ENCODE measurements around the gene GARRE1.
A peak's percentile ranks its signal among the peaks of the same experiment; 100 is the strongest.
"Not testable (repeated sequence)": the region's sequence is repeated elsewhere in the genome, so short reads cannot be mapped to it uniquely, and the experiment has no call there.

GARRE1 gene, protein sequence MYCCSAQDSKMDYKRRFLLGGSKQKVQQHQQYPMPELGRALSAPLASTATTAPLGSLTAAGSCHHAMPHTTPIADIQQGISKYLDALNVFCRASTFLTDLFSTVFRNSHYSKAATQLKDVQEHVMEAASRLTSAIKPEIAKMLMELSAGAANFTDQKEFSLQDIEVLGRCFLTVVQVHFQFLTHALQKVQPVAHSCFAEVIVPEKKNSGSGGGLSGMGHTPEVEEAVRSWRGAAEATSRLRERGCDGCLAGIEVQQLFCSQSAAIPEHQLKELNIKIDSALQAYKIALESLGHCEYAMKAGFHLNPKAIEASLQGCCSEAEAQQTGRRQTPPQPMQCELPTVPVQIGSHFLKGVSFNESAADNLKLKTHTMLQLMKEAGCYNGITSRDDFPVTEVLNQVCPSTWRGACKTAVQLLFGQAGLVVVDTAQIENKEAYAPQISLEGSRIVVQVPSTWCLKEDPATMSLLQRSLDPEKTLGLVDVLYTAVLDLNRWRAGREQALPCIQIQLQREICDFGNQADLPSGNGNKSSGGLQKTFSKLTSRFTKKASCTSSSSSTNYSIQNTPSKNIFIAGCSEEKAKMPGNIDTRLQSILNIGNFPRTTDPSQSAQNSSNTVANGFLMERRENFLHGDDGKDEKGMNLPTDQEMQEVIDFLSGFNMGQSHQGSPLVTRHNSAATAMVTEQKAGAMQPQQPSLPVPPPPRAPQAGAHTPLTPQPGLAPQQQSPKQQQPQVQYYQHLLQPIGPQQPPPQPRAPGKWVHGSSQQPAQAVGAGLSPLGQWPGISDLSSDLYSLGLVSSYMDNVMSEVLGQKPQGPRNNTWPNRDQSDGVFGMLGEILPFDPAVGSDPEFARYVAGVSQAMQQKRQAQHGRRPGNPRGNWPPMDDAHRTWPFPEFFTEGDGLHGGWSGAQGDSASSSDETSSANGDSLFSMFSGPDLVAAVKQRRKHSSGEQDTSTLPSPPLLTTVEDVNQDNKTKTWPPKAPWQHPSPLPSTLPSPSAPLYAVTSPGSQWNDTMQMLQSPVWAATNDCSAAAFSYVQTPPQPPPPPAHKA (N-terminal part only)

DNA sequence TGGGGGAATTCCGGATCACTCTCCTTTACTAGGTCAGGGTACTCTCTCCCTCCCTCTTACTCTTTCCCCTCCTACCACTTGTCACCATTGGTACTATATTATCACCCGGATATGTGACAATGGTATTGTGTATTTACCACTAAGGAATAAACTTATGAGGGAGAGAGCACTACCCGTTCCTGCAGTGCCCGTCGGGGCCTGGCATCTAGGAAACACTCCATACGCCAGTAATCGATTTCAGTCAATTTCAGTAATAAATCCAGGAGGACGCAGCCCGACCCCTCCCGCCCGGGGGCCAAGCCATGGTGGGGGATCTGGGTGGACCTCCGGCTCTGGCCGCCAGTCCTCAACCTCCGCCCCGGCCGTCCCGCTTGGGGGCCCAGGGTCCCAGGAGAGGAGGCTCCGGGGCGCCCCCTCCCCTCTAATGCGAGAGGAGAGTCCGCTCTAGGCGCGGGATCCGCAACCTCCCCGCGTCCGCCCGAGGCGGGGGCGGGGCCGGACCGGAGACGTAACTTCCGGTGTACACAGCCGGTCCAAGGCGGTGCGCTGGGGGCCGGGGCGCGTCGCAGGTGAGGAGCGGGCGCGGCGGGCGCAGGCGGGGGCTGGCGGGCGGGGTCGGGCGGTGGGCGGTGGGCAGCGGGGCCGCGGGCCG lies at the start of gene GARRE1:
GARRE1 (plus strand) TSS at position 509 of the 652 bp plus-strand sequence. CDS start 45,920 bp downstream, outside the sequence.
- peak; percentile 70 for DNase-seq (ENCODE audit: low read depth)

DNA sequence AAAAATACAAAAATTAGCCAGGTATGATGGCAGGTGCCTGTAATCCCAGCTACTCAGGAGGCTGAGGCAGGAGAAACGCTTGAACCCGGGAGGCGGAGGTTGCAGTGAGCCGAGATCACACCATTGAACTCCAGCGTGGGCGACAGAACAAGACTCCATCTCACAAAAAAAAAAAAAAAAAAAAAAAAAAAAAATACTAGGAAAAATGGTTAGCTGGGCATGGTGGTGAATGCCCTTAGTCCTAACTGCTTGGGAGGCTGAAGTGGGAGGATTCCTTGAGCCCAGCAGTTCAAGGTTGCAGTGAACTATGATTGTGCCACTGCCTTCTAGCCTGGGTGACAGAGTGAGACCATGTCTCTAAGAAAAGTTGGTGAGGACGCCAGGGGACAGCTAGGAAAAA lies 49.0 kb upstream of the GARRE1 start:
- not testable (repeated sequence) for DNase-seq (ENCODE audit: low read depth)

DNA sequence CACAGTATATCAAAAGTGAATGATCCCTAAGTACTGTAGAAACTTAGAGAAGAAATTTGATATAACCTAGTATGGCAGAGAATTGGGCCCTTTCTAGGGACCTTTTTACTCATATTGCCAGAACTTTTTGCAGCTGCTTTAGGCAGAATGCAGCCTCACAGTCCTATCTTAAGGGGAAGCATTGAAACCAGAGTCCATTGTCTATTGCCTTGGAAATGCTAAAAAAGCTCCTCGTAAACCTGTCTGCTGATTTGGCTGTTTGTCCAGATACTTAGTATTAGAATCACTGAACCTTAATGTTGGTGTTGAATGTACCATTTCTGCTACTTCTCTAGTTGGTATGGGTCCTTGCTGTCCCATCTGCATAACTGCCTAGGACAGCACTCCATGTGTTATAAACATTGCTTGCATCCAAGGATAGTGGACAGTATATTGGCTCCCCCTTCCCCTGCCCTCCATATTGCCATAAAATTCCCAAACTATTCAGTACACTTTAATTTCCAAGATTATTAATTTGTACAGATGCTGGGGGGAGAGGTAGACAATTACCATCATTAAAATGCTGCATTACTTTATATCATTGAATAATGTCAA lies 46.0 kb upstream of the GARRE1 start:
- DNase-seq (ENCODE audit: low read depth), result no peak

DNA sequence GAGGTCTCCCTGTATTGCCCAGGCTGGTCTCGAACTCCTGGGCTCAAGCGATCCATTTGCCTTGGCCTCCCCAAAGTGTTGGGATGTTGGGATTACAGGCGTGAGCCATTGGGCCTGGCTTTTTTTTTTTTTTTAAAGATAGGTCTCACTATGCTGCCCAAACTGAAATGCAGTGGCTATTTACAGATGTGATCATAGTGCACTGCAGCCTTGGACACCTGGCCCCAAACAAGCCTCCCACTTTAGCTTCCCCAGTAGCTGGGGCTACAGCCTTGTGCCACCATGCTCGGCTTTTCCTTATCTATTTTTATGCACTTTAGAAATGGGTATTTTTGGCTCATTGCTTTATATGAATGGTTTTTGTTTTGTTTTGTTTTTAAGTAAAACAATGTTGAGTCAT lies 44.6 kb upstream of the GARRE1 start:
- DNase-seq (ENCODE audit: low read depth), result no peak

DNA sequence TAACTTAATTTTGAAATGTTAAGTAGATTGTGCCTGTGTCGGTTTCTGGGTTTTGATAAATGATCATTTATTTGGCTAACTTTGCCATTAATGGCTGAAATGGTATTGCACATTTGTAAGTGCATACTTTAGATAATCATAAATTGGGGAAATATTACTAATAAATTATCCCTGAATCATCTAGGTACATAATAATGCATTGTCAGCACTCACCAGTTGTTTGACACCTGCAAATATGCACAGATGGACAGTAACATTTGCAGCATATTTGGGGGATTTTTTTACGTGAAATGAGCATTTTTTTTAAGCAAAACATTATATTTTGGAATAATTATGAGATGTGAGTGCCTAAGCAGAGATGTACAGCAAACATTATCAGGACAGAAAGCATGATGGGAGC lies 41.1 kb upstream of the GARRE1 start:
- no peak for DNase-seq (ENCODE audit: low read depth)

DNA sequence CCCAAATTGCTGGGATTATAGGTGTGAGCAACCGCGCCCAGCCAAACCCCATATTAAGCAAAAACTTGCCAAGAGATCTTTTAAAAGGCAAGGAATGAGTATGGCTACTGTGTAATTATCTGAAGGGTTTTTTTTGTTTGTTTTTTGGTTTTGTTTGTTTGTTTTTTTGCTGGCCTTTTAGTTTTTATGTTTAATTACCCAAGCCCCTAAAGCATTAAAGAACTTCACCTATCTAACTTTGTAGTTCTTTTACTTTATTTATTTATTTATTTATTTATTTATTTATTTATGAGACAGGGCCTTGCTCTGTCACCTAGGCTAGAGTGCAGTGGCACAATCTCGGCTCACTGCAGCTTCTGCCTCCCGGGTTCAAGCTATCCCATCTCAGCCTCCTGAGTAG lies 40.3 kb upstream of the GARRE1 start:
- no peak for DNase-seq (ENCODE audit: low read depth)

DNA sequence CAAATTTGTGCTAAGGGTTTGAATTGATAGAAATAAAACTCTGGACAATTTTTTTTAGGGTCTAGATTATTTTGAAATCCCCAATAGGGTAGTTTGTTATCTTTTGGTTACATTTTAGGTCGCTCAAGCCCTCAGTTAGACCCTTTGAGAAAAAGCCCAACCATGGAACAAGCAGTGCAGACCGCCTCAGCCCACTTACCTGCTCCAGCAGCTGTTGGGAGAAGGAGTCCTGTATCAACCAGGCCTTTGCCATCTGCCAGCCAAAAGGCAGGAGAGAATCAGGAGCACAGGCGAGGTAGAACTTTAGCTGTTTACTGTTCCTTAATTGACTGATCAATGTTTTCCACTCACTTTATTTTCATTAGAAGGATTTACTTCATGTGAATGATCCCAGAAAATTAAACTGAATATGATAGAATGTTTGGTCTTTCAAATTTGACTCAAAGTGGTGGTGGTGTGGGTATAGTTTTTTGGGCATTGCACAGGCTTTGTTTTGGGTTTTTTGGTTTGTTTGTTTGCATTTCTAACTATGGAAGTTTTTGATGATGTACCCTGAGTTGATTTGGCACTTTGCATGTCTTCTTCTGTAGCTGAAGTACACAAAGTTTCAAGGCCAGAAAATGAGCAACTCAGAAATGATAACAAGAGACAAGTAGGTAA lies 39.2 kb upstream of the GARRE1 start:
- DNase-seq (ENCODE audit: low read depth), result no peak

DNA sequence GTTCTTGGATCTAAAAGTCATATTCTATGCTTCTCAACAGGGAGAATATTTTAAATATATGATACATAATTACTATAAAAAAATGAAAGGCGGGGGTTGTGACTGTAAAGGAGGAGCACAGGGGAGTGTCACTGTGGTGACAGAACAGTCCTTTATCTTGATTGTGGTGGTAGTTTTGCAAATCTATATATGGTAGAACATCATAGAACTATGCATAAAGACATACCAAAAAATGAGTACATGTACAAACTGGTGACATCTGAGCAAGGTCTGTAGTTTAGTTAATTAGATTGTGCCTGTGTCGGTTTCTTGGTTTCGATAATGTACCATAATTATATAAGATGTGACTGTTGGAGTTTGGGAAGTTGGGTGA lies 38.7 kb upstream of the GARRE1 start:
- no peak for DNase-seq (ENCODE audit: low read depth)

DNA sequence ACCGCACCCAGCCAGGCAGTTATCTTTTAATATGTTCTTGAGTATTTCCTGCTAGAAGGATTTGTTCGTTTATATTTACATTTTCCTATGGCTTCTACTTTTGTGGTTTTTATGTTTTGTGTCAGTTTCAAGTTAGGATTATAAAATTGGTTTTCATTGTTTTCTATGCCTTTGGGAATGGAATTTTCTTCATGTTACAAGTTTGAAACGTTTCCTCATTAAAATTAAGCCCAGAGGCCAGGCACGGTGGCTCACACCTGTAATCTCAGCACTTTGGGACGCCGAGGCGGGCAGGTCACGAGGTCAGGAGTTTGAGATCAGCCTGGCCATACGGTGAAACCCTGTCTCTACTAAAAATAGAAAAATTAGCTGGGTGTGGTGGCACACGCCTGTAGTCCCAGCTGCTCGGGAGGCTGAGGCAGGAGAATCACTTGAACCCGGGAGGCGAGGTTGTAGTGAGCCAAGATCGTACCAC lies 37.6 kb upstream of the GARRE1 start:
- DNase-seq (ENCODE audit: low read depth), result not testable (repeated sequence)

DNA sequence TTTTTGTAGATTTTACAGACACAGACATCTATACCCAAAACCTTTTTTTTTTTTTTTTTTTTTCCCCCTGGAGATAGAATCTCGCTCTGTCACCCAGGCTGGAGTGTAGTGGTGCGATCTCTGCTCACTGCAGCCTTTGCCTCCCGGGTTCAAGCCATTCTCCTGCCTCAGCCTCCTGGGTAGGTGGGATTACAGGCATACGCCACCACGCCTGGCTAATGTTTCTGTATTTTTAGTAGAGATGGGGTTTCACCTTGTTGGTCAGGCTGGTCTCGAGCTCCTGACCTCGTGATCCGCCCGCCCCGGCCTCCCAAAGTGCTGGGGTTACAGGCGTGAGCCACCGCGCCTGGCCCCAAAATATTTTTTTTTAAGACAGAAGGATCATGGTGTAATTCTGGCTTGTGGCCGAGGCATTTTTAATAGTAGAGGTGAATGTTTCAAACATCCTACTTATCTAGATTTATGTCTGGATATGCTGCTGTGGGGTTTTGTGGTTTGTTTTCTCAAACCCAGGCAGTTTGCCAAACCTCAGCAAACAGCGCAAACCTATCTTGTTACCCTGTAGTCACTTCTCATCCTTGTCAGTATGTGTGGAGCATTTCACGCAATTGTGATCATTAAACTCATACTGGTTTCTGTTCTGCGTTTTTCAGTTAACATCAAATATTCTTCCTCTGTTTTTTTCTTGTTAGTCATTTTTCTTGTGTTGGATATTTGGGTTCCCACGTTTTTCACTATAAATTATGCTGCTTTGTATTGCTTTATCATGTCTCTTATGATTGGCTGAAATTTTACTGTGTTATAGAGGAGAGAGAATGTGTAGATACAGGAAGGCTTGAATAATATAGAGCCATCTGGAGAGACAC lies 36.2 kb upstream of the GARRE1 start:
- peak; percentile 33 for DNase-seq (ENCODE audit: low read depth)

DNA sequence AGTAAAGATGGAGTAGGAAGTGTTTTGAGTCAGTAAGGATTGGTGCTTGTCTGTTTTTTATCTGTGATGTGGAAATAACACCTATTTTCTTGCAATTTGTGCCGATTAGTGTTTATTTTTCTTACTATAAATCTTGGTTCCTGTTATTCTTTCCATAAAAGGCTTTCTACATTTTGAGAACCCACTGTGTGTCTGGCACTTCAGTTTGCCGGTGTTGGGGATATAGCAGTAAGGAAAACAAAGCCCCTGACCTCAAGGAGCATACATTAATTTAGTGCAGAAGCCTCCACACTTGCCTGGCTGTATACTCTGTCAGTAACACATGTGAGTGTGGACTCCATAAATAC lies 35.6 kb upstream of the GARRE1 start:
- DNase-seq (ENCODE audit: low read depth), result no peak

DNA sequence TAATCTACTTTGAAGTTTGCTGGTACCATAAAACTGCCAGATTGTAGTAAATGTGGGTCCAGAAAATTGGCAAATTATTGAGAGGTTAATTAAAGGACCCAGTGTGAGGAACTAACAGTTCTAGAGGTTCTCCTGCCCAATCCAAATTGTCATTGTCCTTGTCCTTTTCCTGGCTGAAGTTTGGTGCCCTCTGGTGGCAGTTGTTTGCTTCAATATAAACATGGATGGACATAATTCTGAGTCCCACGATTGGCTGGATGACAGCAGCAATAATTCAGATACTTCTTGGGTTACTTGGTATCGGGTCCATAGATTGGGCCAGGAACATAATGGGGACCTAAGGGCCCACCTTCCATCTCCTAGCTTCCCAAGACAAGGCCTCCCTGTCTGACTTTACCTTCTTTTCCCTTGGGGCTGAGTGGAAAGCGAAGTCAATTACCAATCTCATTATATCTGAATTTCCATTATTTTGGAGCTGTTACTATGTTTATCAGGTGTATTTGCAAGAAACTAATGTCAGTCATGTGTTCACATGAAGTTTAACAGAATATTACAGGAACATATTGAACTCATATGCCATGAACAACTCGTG lies 33.8 kb upstream of the GARRE1 start:
- DNase-seq (ENCODE audit: low read depth), result peak; percentile 46

DNA sequence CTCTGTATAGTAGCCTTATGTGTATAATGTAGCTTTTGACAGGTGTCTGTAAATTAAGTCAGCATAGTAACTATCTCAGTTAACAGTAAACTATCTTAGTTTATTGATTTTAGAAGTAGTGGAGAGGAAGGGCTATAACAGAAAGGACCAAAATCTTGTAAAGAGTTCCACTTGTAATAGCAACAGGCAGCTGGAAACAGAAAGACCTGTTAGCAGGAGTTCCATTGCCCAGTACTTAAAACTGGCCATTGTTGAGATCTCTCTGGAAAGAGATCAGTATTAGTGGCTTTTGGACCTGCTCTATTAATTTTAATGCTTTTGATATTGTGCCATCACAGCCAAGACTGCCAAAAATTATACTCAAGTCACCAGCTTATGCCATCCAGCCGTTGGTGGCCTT lies 32.0 kb upstream of the GARRE1 start:
- no peak for DNase-seq (ENCODE audit: low read depth)

DNA sequence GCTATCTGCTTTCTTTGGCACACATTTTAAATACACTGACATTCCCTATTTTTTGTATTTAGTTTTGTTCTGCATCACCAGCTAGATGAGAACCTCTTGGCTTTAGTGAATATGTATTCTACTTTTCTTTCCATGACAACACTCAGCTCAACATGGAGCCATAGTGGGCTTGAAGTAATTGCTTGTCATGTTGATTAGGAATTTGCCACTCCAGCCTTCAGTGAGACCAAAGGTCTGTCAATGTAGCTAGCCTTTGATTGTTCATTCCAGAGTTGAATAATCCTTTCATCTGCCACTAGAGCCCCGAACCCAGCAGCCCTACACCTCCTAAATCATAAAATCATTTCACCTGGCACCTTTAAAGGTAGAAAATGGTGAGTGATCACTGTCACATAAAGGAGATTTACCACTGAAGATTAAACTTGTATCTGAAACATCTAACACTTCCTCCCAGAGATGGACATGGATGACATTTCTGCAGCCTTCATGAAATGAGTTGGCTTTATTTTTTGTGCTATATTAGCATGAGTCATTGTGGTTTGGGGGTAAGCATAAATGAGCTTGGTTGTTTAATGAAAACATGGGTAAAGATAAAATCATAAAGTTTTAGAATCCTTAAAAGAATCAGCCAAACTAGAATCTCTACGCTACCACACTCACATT lies 29.2 kb upstream of the GARRE1 start:
- no peak for DNase-seq (ENCODE audit: low read depth)

DNA sequence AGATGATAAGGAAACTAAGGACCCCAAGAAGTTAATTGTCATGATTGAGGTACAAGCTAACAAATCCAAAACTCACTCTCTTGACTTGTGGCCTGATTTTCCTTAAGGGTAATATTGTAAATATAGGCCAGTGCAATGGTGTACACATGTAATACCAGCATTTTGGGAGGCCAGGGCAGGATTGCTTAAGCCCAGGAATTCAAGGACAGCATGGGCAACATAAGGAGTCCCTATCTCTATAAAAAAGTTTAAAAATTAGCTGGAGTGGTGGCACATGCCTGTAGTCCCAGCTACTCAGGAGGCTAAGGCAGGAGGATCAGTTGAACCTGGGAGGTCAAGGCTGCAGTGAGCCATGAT lies 28.7 kb upstream of the GARRE1 start:
- DNase-seq (ENCODE audit: low read depth), result no peak

DNA sequence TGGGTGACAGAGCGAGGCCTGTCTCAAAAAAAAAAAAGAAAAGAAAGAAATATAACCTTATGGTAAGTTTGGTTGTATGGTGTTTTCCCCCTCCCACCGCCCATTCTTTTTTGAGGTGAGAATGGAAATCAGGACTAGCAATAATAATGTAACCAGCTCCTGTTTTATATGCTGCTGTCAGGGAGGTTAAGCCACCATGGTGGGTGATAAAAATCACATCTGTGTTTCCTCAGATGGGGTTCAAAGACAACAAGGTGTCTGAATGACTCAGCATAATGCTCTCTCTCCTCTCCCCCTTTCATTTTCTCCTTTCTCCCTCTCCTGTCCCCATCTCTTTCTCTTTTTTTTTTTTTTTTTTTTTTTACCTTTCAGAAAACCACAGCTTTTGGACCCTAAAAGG lies 28.3 kb upstream of the GARRE1 start:
- no peak for DNase-seq (ENCODE audit: low read depth)

DNA sequence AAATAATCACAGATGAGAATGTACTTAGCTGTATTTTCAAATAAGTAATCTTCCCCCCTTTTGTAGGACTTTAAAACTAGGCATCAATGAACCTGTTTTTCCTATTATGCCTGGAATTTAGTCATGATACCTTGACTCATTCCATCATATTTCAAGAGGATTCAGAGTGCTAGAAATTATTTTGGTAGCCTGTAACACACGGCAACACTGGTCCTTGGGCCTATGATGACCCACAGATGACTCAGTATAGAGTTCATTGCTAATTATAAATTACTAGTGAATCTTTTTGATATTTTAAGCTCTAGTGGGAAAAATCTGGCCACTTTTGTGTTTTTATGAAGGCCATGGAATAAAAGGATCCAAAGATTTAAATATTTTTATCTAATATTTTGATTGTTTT lies 26.0 kb upstream of the GARRE1 start:
- no peak for DNase-seq (ENCODE audit: low read depth)

DNA sequence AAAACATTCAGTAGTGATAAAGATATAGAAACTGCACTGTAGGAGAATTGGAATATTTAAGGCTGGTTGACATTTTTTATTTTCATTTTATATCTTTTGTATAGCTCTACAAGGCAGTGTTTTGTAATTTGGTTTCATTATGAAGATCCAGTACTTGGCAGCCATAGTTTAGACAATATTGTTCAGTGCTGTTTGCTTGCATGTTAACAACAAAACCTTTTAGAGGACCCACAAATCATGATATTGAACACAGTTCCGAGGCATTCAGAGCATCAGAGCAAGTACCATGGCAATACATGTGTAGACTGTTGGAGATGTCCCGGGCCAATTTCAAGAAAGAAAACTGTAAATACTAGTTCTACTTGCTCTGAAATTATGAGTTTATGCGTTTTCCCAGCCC lies 25.6 kb upstream of the GARRE1 start:
- DNase-seq (ENCODE audit: low read depth), result no peak

DNA sequence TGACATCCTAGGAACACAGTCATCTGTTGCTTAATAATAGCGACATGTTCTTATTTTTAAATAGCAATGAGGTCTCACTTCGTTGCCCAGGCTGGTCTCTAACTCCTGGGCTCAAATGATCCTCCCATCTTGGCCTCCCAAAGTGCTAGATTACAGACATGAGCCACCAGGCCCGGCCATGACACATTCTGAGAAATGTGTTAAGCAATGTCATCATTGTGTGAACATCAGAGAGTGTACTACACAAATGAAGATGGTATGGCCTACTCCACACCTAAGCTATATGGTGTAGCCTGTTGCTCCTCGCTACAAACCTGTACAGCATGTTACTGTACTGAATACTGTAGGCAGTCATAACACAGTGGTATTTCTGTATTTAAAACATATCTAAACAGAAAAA lies 24.6 kb upstream of the GARRE1 start:
- DNase-seq (ENCODE audit: low read depth), result no peak

DNA sequence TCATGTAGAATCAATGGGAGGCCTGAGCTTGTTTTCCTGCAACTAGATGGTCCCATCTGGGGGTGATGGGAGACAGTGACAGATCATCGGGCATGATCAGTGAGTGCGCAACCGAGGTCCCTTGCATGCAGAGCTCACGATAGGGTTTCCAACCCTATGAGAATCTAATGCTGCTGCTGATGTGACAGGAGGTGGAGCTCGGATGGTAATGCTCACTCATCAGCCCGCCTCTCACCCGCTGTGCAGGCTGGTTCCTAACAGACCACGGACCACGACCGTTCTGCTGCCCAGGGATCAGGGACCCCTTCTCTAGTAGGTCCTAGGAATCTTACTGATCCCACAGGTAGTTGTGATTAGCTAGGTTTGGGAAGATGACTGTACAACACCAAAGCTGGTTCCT lies 23.5 kb upstream of the GARRE1 start:
- DNase-seq (ENCODE audit: low read depth), result no peak

Measured in stimulated activated CD4-positive, alpha-beta T cell treated with anti-CD3 and anti-CD28 coated beads, Interleukin-2, amount 100 ng/mL, for 4 hours (primary cell).